Uterus (tissue), 2 donors: ENCODE results near the gene EEFSEC.

Experiments used
- CTCF ChIP-seq, 4 experiments: fragments of 200-600 bp in 2 of 4; fragments of 450-650 bp in 2 of 4; sonication (generic) in 2 of 4; IDR thresholded peaks; one replicate each; pipeline ENCODE4 v1.5.1; 2016 to 2019; ENCODE audit warnings: antibody characterized with exemption in 4 of 4, mild to moderate bottlenecking in 2 of 4, moderate library complexity in 1 of 4
- POLR2A ChIP-seq, 2 donors: fragments of 450-650 bp; IDR thresholded peaks; one replicate each; pipeline ENCODE4 v1.6.1; 2016; ENCODE audit warnings: antibody characterized with exemption in 2 of 2, mild to moderate bottlenecking in 1 of 2, moderate library complexity in 1 of 2

- TF ChIP-seq CTCF (IDR thresholded peaks at IDR 0.05) (no peak), POLR2A (IDR thresholded peaks at IDR 0.05) (no peak)
These were observed 164.5 kb downstream of the EEFSEC start for GRCh38 chr3:128317698-128318231.
